T-helper 1 cell (primary cell): Measurements from ENCODE around the gene RBM18.

Experiments used
- DNase-seq, 5 donors: peaks; one replicate each; pipeline ENCODE4 v3.0.0-alpha.2; 2012 to 2020
- total RNA-seq, 4 donors: gene quantifications; one replicate each; lab custom pipeline; 2026; lab: John Stamatoyannopoulos, UW

RBM18 gene
- 25.4 to 39.2 (median 31.1) reads per million in 4 donors for total RNA-seq

GRCh38 chr9:122264360-122265148 lies at the start of gene RBM18, which contains the start of gene MRRF:
TSS of gene RBM18 (minus strand) at chr9:122264840. CDS start at chr9:122261492, 3,348 bp downstream.
TSS of gene MRRF (plus strand) at chr9:122264882. CDS start at chr9:122270892, 6,010 bp downstream.
- peak; percentile 71 to 94 (median 82) for DNase-seq

- DNase-seq = no peak
These were observed 49.5 kb upstream of the RBM18 start for GRCh38 chr9:122314165-122314564.

GRCh38 chr9:122309861-122310260 lies 45.2 kb upstream of the RBM18 start:
- DNase-seq = no peak

- no peak for DNase-seq
These were observed 43.3 kb upstream of the RBM18 start for GRCh38 chr9:122307925-122308324.

- no peak for DNase-seq
These were observed 42.4 kb upstream of the RBM18 start for GRCh38 chr9:122307061-122307460.

GRCh38 chr9:122302237-122303093 lies 37.8 kb upstream of the RBM18 start:
- DNase-seq = no peak

GRCh38 chr9:122297512-122297911 lies 32.9 kb upstream of the RBM18 start:
- no peak for DNase-seq

GRCh38 chr9:122294531-122294930 lies 29.9 kb upstream of the RBM18 start:
- no peak for DNase-seq

GRCh38 chr9:122291458-122291857 lies 26.8 kb upstream of the RBM18 start:
- no peak for DNase-seq

- no peak for DNase-seq
These were observed 22.6 kb upstream of the RBM18 start for GRCh38 chr9:122287214-122287720.

- DNase-seq = no peak
These were observed 22.1 kb upstream of the RBM18 start for GRCh38 chr9:122286764-122287163.

- DNase-seq = no peak
These were observed 16.7 kb upstream of the RBM18 start for GRCh38 chr9:122281368-122281767.

GRCh38 chr9:122277285-122277897 lies 12.8 kb upstream of the RBM18 start:
- DNase-seq = no peak

GRCh38 chr9:122276096-122276495 lies 11.5 kb upstream of the RBM18 start:
- no peak for DNase-seq

GRCh38 chr9:122274055-122274454 lies 9.4 kb upstream of the RBM18 start:
- no peak for DNase-seq

- DNase-seq = no peak
These were observed 3.6 kb upstream of the RBM18 start for GRCh38 chr9:122268041-122268814.

- DNase-seq = peak in 1 of 5 donors; percentile 59
These were observed 692 bp upstream of the RBM18 start for GRCh38 chr9:122265149-122265915.

- DNase-seq = peak in 1 of 5 donors; percentile 14
These were observed 816 bp downstream of the RBM18 start for GRCh38 chr9:122263699-122264349.

GRCh38 chr9:122262073-122262472 lies 2.6 kb downstream of the RBM18 start:
- DNase-seq = no peak

- DNase-seq = no peak
These were observed 3.2 kb downstream of the RBM18 start for GRCh38 chr9:122261469-122261881.
